HG03280 (cell line): ENCODE data around the gene RPP40.

Source experiments
- ATAC-seq: cut with Tn5 transposase; IDR thresholded peaks from one replicate; pipeline ENCODE4 v1.9.1; 2021; ENCODE audit warnings: mild to moderate bottlenecking, moderate library complexity; ENCODE audit not compliant: unreplicated experiment

RPP40 gene

GRCh38 chr6:4970739-4971395 is 33.0 kb downstream of the RPP40 start:
- no peak for ATAC-seq

- no peak for ATAC-seq
Measured at GRCh38 chr6:4969609-4970285, 34.1 kb downstream of the RPP40 start.

- no peak for ATAC-seq
Measured at GRCh38 chr6:4967301-4968030, 36.4 kb downstream of the RPP40 start.

- no peak for ATAC-seq
Measured at GRCh38 chr6:4965562-4966389, 38.1 kb downstream of the RPP40 start.

GRCh38 chr6:4964675-4965561 is 38.9 kb downstream of the RPP40 start:
- ATAC-seq: no peak

GRCh38 chr6:4962905-4963304 is 40.9 kb downstream of the RPP40 start:
- no peak for ATAC-seq

- no peak for ATAC-seq
Measured at GRCh38 chr6:4961322-4962168, 42.3 kb downstream of the RPP40 start.

DNA sequence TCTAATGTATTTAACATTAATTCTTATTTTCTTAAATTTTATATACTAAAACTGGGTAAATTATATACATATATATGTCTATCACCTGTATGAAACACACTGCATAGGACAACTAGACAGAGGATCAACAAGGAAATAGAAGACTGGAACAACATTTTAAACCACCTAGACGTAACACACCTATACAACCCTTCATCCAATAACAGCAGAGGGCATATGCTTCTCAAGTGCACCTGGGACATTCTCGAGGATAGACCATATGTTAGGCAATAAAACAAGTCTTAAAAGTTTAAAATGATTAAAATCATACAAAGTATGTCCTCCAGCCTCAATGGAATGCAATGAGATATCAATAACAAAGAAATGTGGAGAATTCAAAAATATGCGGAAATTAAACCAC is 45.2 kb downstream of the RPP40 start:
- ATAC-seq: no peak

- no peak for ATAC-seq
Measured at GRCh38 chr6:4957521-4958231, 46.2 kb downstream of the RPP40 start.

DNA sequence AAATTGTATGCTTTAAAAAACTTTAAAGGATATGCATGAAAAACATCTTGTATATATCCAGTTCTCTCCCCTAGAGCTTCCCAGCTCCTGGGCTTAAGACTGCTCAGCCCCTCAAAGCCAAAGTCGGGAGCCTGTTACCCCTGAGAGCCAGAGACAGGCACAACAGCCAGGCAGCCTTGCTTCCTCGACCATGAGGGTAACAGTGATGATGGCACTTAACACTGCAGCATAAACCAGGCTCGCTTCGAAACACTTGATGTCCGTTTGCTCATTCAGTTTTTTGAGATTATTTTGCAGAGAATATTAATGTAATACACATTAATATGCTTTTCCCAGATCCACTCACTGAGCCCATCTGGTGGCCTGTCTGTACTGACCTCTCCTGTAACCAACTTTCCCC is 47.2 kb downstream of the RPP40 start:
- ATAC-seq: no peak

GRCh38 chr6:4953440-4953839 is 50.4 kb downstream of the RPP40 start:
- no peak for ATAC-seq

DNA sequence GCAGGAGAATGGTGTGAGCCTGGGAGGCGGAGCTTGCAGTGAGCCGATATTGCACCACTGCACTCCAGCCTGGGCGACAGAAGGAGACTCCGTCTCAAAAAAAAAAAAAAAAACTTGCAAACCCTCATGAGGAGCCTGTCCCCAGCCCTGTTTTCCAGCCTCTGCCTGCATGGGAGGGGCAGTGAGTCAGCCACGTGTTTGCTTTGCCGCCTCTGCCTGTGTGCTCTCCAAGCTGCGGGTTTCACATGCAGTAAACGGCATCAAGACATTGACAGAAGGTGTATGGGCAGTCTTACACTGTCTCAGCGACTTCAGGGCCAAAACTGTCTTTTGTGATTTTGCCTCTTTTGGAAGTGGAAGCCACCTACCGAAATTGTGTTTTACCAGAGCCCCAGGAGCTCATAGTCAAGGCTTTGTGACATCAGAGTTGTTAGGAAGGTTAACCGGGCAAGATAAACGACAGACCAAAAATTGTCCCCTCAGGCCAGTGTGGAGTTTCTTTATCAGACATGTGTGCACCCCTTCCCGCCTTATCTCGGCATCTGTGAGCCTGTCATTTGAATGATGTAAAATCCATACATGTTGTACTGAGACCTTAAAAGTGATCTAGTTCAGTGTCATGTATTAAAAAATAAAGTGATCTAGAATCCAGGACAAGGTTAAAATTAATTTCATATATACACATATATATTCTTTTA is 52.9 kb downstream of the RPP40 start:
- ATAC-seq: no peak

DNA sequence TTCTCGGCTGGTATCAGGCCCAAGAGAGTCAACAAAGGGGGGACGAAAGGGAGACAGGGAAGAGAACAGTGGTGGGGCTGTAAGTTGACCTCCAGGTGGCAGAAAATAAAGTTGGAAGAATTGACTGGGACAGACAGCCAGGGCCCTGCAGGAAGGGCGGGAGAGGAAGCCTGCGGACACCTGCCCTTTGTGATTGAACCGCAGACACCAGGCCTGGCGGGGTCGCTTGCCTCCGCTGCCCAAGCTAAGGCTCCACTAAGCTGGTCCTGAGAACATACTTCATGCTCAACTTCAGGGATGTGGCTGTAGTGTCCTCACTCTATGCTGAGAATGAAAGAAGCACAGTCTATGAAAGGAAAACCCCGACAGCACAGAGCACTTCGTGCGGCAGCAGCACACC is 53.8 kb downstream of the RPP40 start:
- ATAC-seq: no peak

- no peak for ATAC-seq
Measured at GRCh38 chr6:4948781-4949450, 54.9 kb downstream of the RPP40 start.

DNA sequence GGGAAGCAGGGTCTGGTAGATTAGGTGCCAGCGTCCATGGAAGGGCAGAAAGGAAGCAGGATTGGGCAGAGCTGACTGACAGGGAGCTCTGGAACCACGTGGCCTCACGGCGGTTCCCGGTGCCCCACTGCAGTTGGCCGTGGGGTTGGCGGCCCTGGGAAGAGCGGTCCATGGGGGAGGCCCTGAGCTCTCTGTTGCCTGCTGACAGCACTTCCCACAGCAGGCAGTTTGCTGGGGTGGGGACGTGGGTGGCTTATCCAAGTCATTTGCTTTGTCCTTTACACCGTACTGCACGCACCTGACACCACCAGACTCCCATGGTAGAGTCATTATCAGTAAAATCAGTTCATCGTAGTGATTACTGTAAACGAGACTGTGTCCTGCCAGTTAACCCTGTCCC is 56.1 kb downstream of the RPP40 start:
- no peak for ATAC-seq

DNA sequence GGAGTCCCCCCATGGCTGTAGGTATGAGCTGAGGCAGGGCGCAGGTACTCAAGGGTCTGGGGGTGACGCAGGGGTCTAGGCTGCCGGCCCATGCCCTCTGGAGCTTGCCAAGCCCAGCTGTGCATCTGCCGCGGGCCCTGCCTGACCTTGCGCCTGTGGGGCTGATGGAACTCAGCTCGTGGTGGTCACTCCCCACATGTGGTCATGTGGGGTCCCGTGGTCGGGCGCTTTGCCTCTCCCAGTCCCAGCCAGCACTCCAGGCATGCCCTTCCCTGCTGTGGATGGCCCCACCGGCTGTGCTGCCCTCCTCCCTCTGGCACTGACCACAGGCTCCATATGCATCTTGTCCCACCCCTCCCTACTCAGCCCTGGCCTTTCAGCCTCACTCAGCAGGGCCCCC is 57.3 kb downstream of the RPP40 start:
- no peak for ATAC-seq
